ENCODE data around the gene RPL11.
"Not testable (repeated sequence)": the region's sequence is repeated elsewhere in the genome, so short reads cannot be mapped to it uniquely, and the experiment has no call there.

The RPL11 gene

GRCh38 chr1:23691499-23692307 lies at the start of gene RPL11:
TSS of gene RPL11 (plus strand) at chr1:23691806. CDS start at chr1:23691824, 18 bp downstream.
- DNase-seq = peak; percentile 76

GRCh38 chr1:23643736-23644554 lies 47.7 kb upstream of the RPL11 start:
- DNase-seq = no peak

- DNase-seq = no peak
These were observed 47.1 kb upstream of the RPL11 start for GRCh38 chr1:23644555-23644866.

GRCh38 chr1:23645338-23645737 lies 46.3 kb upstream of the RPL11 start:
- no peak for DNase-seq

GRCh38 chr1:23646091-23646490 lies 45.5 kb upstream of the RPL11 start:
- DNase-seq = no peak

- no peak for DNase-seq
These were observed 45.1 kb upstream of the RPL11 start for GRCh38 chr1:23646541-23646940.

GRCh38 chr1:23648576-23648975 lies 43.0 kb upstream of the RPL11 start:
- DNase-seq = no peak

GRCh38 chr1:23649157-23649556 lies 42.4 kb upstream of the RPL11 start:
- DNase-seq = not testable (repeated sequence)

- no peak for DNase-seq
These were observed 41.1 kb upstream of the RPL11 start for GRCh38 chr1:23650344-23650990.

DNA sequence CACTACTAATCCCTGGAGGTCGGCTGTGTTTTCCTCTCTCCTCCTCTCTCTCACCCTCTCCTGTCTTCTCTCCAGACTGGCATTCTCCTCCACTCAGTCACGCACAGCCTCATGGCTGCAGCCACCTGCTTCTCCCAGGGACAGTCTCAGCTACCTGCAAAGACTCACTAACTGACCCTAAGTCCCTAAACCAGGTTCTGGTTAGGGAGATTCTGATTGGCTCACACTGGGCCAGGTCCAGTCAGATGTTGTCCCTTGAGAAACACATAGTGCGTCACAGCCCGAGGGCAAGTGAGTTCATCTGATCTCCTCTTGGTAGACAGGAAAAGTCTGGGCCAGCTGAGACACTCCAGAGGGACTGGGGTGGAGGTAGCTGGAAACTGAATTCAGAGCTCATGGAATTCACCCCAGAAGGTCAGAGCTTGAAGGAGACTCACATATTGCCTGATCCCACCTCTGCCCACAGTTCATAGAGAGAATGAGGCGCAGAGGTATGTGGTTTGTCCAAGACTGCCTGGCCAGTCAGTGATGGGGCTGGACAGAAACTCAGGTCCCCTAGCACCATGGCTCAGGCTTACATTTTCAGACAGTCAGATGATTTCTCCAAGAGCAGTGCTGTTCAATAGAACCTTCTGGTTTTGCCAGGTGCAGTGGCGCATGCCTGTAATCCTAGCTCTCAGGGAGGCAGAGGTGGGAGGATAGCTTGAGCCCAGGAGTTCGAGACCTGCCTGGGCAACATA lies 40.4 kb upstream of the RPL11 start:
- no peak for DNase-seq

- no peak for DNase-seq
These were observed 33.8 kb upstream of the RPL11 start for GRCh38 chr1:23657659-23658275.

GRCh38 chr1:23660671-23661070 lies 30.9 kb upstream of the RPL11 start:
- no peak for DNase-seq

DNA sequence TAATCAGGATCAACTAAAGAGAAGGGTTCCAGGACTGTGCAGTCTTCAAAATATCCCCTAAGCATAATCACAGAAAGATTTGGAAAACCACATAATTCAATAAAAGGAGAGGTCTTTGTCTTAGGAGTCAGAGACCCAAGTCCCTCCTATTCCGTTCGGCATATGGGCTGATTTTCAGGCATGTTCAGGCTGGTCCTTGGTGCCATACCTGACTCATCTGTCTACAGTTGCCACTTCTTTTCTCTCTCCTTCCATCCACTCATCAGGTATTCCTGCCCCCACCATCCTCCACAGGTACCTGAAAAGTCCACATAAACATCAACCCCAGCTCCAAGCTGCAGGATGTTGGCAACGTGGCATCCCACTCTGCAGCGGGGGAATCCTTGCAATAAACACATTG lies 29.7 kb upstream of the RPL11 start:
- no peak for DNase-seq

GRCh38 chr1:23664837-23665795 lies 26.5 kb upstream of the RPL11 start:
- no peak for DNase-seq

- DNase-seq = no peak
These were observed 24.2 kb upstream of the RPL11 start for GRCh38 chr1:23667411-23667810.

DNA sequence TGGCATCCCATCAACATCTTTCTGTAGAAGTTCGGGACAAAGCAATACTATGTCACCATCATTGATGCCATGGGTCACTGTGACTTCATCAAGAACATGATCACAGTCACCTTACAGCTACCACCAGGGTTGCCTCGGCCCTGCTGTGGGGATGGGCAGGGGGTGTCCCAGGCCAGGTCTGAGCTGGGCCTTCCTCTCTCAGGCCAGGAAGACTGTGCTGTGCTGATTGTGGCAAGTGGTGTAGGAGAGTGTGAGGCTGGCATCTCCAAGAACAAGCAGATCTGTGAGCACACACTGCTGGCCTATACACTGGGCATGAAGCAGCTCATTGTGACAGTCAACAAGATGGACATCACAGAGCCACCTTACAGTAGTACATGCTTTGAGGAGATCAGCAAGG lies 20.9 kb upstream of the RPL11 start:
- DNase-seq = no peak

DNA sequence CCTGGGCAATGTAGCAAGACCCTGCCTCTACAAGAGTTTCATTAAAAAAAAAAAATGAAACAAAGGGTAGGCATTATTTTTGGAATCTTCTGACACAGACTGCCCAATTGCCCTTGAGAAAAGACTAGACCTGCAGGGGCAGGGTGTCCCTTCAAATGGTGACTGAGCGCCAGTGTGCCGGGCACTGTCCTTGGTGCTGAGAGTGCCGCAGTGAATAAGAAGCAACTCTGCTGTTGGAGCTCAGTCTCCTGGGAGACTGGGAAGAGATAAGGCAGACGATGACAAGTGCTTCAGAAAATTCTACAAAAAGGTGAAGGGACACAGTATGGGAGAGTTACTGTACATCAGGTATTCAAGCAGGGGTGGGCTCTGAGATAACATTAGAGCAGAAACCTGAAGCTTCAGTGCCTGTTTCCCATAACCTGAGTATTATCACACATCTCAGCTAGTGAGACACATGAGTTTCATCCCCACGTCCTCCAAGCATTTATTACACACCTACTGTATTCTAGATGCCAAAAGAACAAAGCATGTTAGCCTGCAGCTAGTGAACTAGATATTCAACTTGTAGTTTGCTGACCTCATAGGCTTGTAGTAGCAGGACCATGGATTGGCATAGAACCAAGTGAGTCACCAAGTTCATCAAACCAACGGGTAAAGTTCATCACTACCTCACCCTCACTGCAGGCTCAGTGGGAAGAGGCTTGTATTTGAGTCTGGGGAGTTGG lies 18.4 kb upstream of the RPL11 start:
- DNase-seq = no peak

GRCh38 chr1:23679815-23680214 lies 11.8 kb upstream of the RPL11 start:
- DNase-seq = no peak

GRCh38 chr1:23682946-23683345 lies 8.7 kb upstream of the RPL11 start:
- no peak for DNase-seq

GRCh38 chr1:23684415-23684814 lies 7.2 kb upstream of the RPL11 start:
- DNase-seq = no peak

- not testable (repeated sequence) for DNase-seq
These were observed 6.4 kb upstream of the RPL11 start for GRCh38 chr1:23685197-23685596.

All from NCI-H1436 treated with DMSO at 0.1 percent for 48 hours (cell line).